Neural progenitor cell (in vitro differentiated cells): Measurements from ENCODE around the gene BTBD9. TPM values are rescaled to one million over a fixed set of nuclear protein-coding genes. Genes with fewer than 3 reads are reported as not detected.

Source experiments
- DNase-seq: peaks from one replicate; pipeline ENCODE4 v3.0.0-alpha.2; 2016; ENCODE audit warnings: low spot score
- H2AFZ ChIP-seq: fragments of 200-600 bp; sonication (generic); replicated peaks from 2 replicates; pipeline ENCODE4 v1.6.1; 2016; ENCODE audit warnings: antibody characterized with exemption
- H3F3A ChIP-seq: fragments of 200-600 bp; sonication (generic); 2 replicates; pipeline ENCODE4 v1.6.1; 2016; ENCODE audit warnings: antibody characterized with exemption, low read depth
- H3K27ac ChIP-seq: fragments of 200-600 bp; sonication (generic); 2 replicates; pipeline ENCODE4 v1.5.1; 2016; ENCODE audit warnings: mild to moderate bottlenecking
- H3K27me3 ChIP-seq: fragments of 200-600 bp; sonication (generic); 2 replicates; pipeline ENCODE4 v1.6.1; 2016; ENCODE audit warnings: mild to moderate bottlenecking, moderate library complexity
- H3K36me3 ChIP-seq: fragments of 200-600 bp; sonication (generic); 2 replicates; pipeline ENCODE4 v1.5.1; 2016
- H3K4me1 ChIP-seq: fragments of 200-600 bp; sonication (generic); 2 replicates; pipeline ENCODE4 v1.6.1; 2016; ENCODE audit warnings: mixed run types
- H3K4me2 ChIP-seq: fragments of 200-600 bp; sonication (generic); 2 replicates; pipeline ENCODE4 v1.6.1; 2016
- H3K4me3 ChIP-seq: fragments of 200-600 bp; sonication (generic); 2 replicates; pipeline ENCODE4 v1.5.1; 2016
- H3K79me2 ChIP-seq: fragments of 200-600 bp; sonication (generic); 2 replicates; pipeline ENCODE4 v1.6.1; 2016; ENCODE audit warnings: low read depth
- H3K9ac ChIP-seq: fragments of 200-600 bp; sonication (generic); 2 replicates; pipeline ENCODE4 v1.6.1; 2016
- H3K9me3 ChIP-seq: fragments of 200-600 bp; sonication (generic); 2 replicates; pipeline ENCODE4 v1.5.1; 2016; ENCODE audit warnings: low read depth
- H4K20me1 ChIP-seq: fragments of 200-600 bp; sonication (generic); 2 replicates; pipeline ENCODE4 v1.6.1; 2016; ENCODE audit warnings: low read depth
- H3K27ac Mint-ChIP-seq: 3 replicates; pipeline ENCODE4 v1.8.0; 2021; ENCODE audit warnings: mixed read lengths
- H3K27me3 Mint-ChIP-seq: 2 replicates; pipeline ENCODE4 v1.8.0; 2022; ENCODE audit warnings: low read depth, mild to moderate bottlenecking, inconsistent platforms, moderate library complexity, mixed read lengths; ENCODE audit not compliant: insufficient read depth
- H3K36me3 Mint-ChIP-seq: 3 replicates; pipeline ENCODE4 v1.8.0; 2021; ENCODE audit warnings: mixed read lengths
- H3K4me1 Mint-ChIP-seq: 3 replicates; pipeline ENCODE4 v1.8.0; 2021; ENCODE audit warnings: mixed read lengths
- H3K4me3 Mint-ChIP-seq: 3 replicates; pipeline ENCODE4 v1.8.0; 2021; ENCODE audit warnings: mild to moderate bottlenecking, moderate library complexity, mixed read lengths
- H3K9me3 Mint-ChIP-seq: 3 replicates; pipeline ENCODE4 v1.8.0; 2020; ENCODE audit warnings: mixed read lengths
- CTCF ChIP-seq: fragments of 200-600 bp; sonication (generic); IDR thresholded peaks from 2 replicates; pipeline ENCODE4 v1.5.1; 2017; ENCODE audit warnings: antibody characterized with exemption, mild to moderate bottlenecking
- EZH2 ChIP-seq: fragments of 200-600 bp; sonication (generic); IDR thresholded peaks from 2 replicates; pipeline ENCODE4 v1.6.1; 2017; ENCODE audit warnings: antibody characterized with exemption, mild to moderate bottlenecking, moderate library complexity
- EZH2phosphoT487 ChIP-seq: fragments of 200-600 bp; sonication (generic); IDR thresholded peaks from 2 replicates; pipeline ENCODE4 v1.6.1; 2017; ENCODE audit warnings: antibody characterized with exemption
- total RNA-seq: library from RNA; depleted of rRNA; stranded (reverse); fragments of >200 nt; gene quantifications from 2 replicates; pipeline ENCODE4 v1.2.3, GENCODE V29; 2015; ENCODE audit warnings: low replicate concordance

Gene BTBD9
- total RNA-seq, 1 donor from 2014 or later, result 16.9 TPM

GRCh38 chr6:38497546-38497945, 142.2 kb downstream of the BTBD9 start:
- peaks cover 16% of the 10 kb centered on the region for H3K4me1 ChIP-seq
- Mint-ChIP-seq H3K4me1 (peaks cover 22% of the 10 kb centered on the region), H3K36me3 (no peaks in the 10 kb centered on the region), H3K27me3 (no peaks in the 10 kb centered on the region), H3K27ac (no peak overlapping the region), H3K9me3 (no peaks in the 10 kb centered on the region), H3K4me3 (no peak overlapping the region)
- no peak overlapping the region for H2AFZ ChIP-seq
- H3K4me2 ChIP-seq, result no peak overlapping the region
- DNase-seq, result no peak
- no peaks in the 10 kb centered on the region for H3K27me3 ChIP-seq
- H3K9me3 ChIP-seq, result no peaks in the 10 kb centered on the region
- no peaks in the 10 kb centered on the region for H3F3A ChIP-seq
- H3K79me2 ChIP-seq, result no peaks in the 10 kb centered on the region
- H3K36me3 ChIP-seq, result no peaks in the 10 kb centered on the region
- no peak for TF ChIP-seq CTCF
- no peak for TF ChIP-seq EZH2
- TF ChIP-seq EZH2phosphoT487, result no peak
- no peak overlapping the region for H3K9ac ChIP-seq
- H3K27ac ChIP-seq, result no peak overlapping the region
- peaks cover 8% of the 10 kb centered on the region for H4K20me1 ChIP-seq
- no peak overlapping the region for H3K4me3 ChIP-seq

GRCh38 chr6:38495922-38496635, 143.7 kb downstream of the BTBD9 start:
- Mint-ChIP-seq H3K27me3 (no peaks in the 10 kb centered on the region), H3K4me3 (no peak overlapping the region), H3K4me1 (peaks cover 22% of the 10 kb centered on the region), H3K27ac (no peak overlapping the region), H3K36me3 (no peaks in the 10 kb centered on the region), H3K9me3 (no peaks in the 10 kb centered on the region)
- H3F3A ChIP-seq, result no peaks in the 10 kb centered on the region
- H3K36me3 ChIP-seq, result no peaks in the 10 kb centered on the region
- H3K4me2 ChIP-seq, result no peak overlapping the region
- DNase-seq, result no peak
- H3K27ac ChIP-seq, result no peak overlapping the region
- TF ChIP-seq CTCF, result no peak
- no peak for TF ChIP-seq EZH2
- no peak for TF ChIP-seq EZH2phosphoT487
- H3K27me3 ChIP-seq, result no peaks in the 10 kb centered on the region
- no peaks in the 10 kb centered on the region for H3K79me2 ChIP-seq
- peaks cover 16% of the 10 kb centered on the region for H3K4me1 ChIP-seq
- H3K9me3 ChIP-seq, result no peaks in the 10 kb centered on the region
- H2AFZ ChIP-seq, result no peak overlapping the region
- H3K4me3 ChIP-seq, result no peak overlapping the region
- peaks cover 4% of the 10 kb centered on the region for H4K20me1 ChIP-seq
- no peak overlapping the region for H3K9ac ChIP-seq

- H3K27ac Mint-ChIP-seq, result no peak overlapping the region
- H3K36me3 ChIP-seq, result no peaks in the 10 kb centered on the region
- H3K9ac ChIP-seq, result no peak overlapping the region
- H4K20me1 ChIP-seq, result peaks cover 4% of the 10 kb centered on the region
- TF ChIP-seq EZH2phosphoT487 (no peak), CTCF (no peak), EZH2 (no peak)
- H3K27ac ChIP-seq, result no peak overlapping the region
- H3K9me3 ChIP-seq, result no peaks in the 10 kb centered on the region
- no peak overlapping the region for H2AFZ ChIP-seq
- peaks cover 22% of the 10 kb centered on the region for H3K4me1 Mint-ChIP-seq
- no peaks in the 10 kb centered on the region for H3K27me3 Mint-ChIP-seq
- no peaks in the 10 kb centered on the region for H3K27me3 ChIP-seq
- H3K4me1 ChIP-seq, result peaks cover 16% of the 10 kb centered on the region
- DNase-seq, result no peak
- H3K4me3 ChIP-seq, result no peak overlapping the region
- H3K4me3 Mint-ChIP-seq, result no peak overlapping the region
- H3K79me2 ChIP-seq, result no peaks in the 10 kb centered on the region
- H3K4me2 ChIP-seq, result no peak overlapping the region
- no peaks in the 10 kb centered on the region for H3F3A ChIP-seq
- H3K36me3 Mint-ChIP-seq, result no peaks in the 10 kb centered on the region
- H3K9me3 Mint-ChIP-seq, result no peaks in the 10 kb centered on the region
These were observed 144.2 kb downstream of the BTBD9 start for GRCh38 chr6:38495518-38495917.
